ENCODE measurements around the gene RTL5.

- no peak for TF ChIP-seq CTCF (IDR thresholded peaks at IDR 0.05)
- TF ChIP-seq POLR2A (IDR thresholded peaks at IDR 0.05) = no peak
Measured at GRCh38 chrX:72145181-72145580, 13.5 kb upstream of the RTL5 start.
